HG02588 (cell line): Measurements from ENCODE around the gene BCL11A.
A peak's percentile ranks its signal among the peaks of the same experiment; 100 is the strongest.

Source experiments
- ATAC-seq: cut with Tn5 transposase; IDR thresholded peaks from one replicate; pipeline ENCODE4 v1.9.1; 2021; ENCODE audit warnings: mild to moderate bottlenecking, moderate library complexity; ENCODE audit not compliant: unreplicated experiment

The BCL11A gene

DNA sequence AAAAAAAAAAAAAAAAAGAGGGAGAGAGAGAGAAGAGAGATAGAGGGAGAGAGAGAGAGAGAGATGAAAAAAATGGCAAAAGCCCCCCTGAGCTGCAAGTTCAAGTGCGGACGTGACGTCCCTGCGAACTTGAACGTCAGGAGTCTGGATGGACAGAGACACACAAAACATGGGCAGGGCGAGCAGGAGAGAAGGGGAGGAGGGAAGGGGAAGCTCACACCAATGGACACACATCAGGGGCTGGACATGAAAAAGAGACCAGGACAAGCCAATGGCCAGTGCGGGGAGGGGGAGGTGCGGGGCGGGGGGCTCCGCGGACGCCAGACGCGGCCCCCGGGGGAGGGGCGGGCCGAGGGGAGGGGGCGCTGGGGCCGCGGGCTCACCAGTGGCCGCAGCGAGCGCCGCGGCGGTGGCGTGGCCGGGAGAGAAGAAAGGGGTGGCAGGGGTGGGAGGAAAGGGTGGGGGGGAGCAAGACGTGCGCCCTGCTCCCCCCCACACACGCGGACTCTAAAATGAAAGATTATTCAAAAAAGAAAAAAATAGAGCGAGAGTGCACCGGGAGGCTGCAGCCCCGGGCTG, at the start of gene BCL11A:
Gene BCL11A, minus strand, starts transcription at position 160 of the 579 bp plus-strand sequence. CDS start 384 bp downstream, outside the sequence.
- ATAC-seq: no peak

DNA sequence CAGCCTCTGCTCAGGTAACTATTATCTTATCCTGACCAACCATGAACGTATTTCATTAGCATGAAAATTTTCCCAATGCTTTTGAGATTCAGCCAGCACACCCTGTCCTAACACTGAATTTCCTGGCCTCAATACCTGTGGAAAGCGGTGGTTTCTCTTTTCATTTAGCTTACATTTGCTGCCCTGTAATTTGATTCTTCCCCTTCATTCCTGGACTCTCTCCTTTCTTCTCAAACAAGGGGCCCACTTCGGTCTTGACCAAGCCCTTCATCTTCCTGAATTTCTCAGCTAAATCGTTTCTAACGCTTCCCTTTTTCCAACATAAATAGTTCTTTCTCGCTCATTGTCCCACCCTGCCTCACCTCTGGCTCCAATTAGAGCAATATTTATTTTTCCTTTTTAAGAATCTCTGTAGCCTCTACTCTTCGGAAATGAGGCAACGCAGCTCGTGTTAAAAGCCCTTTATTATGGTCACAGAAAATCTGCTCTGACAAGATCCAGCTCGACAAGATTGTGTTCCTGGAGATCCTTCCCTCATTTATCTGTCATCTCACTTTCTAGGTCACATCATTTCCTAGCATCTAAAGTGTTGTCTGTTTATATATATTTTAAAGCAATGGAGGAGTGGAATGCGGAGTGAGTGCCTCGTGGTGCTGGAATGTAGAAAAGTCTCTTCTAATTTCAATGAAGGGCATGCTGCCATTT, 49.5 kb upstream of the BCL11A start:
- ATAC-seq: no peak

GRCh38 chr2:60602388-60602787, 48.9 kb upstream of the BCL11A start:
- no peak for ATAC-seq

DNA sequence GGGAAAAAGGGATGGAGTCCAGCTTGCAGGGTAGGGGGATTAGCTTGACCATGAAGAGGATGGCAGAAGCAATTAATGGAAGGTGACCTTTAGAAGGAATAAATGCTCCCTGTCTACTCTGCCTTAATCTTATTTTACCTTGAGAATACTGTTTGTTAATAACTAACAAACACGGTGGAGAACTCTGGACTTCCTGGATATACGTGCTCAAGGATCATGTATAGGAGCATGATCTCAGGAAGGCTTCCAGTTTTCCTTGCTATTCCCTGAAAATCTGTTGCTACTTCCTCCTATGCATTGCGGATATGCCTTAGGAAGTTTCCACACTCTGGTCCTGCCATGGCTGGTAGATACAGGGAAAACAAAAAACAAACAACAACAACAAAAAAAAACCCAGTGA, 44.8 kb upstream of the BCL11A start:
- no peak for ATAC-seq

GRCh38 chr2:60597346-60597745, 43.9 kb upstream of the BCL11A start:
- ATAC-seq: no peak

DNA sequence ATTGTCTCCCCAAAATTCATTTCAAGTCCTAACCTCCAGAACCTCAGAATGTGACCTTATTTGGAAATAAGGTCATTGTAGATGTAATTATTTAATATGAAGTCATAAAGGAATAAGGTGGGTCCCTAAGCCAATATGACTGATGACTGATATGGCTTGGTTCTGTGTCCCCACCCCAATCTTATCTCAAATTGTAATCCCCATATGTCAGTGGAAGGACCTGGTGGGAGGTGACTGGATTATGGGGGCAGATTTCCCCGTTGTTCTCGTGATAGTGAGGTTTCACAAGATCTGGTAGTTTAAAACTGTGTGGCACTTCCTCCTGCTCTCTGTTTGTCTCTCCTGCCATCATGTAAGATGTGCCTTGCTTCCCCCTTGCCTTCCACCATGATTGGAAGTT, 43.0 kb upstream of the BCL11A start:
- ATAC-seq: no peak

GRCh38 chr2:60595953-60596352, 42.5 kb upstream of the BCL11A start:
- ATAC-seq: no peak

DNA sequence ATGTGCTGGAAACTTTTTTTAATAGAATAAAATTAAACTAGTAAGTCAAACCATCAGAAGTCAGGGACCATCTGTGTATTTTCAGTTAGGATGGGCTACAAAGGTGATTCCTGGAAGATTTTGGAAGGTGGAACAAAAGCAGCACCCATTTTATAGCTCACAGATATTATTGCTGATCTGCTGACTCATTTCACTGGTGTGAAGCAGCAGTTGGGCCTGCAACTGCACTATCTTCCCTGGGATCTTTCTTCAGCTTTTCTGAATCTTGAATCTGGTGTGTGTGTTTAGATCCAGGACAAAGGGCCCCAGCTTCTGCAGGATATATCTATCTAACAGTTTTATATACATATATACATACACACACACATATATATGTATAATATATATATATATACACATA, 35.6 kb upstream of the BCL11A start:
- no peak for ATAC-seq

GRCh38 chr2:60586081-60586480, 32.6 kb upstream of the BCL11A start:
- ATAC-seq: no peak

DNA sequence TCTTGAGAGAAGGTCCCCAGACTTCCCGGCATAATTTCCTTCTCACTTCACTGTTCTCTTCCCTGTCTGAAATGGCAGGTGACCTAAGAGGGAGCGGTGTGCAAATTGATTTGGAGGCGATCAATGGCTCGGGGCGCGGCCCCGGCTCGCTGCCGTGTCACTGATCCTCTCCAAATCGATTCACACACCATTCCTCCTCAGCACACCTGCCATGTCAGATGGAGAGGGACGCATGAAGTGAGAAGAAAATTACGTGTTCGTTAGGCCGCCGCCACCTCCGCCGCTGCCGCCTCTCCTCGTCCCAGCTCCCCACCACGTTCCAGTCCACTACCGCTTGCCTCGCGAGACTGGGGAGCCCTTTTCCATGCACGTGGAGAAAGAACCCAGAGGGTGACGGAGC, 31.8 kb upstream of the BCL11A start:
- no peak for ATAC-seq

GRCh38 chr2:60583604-60584003, 30.1 kb upstream of the BCL11A start:
- ATAC-seq: no peak

DNA sequence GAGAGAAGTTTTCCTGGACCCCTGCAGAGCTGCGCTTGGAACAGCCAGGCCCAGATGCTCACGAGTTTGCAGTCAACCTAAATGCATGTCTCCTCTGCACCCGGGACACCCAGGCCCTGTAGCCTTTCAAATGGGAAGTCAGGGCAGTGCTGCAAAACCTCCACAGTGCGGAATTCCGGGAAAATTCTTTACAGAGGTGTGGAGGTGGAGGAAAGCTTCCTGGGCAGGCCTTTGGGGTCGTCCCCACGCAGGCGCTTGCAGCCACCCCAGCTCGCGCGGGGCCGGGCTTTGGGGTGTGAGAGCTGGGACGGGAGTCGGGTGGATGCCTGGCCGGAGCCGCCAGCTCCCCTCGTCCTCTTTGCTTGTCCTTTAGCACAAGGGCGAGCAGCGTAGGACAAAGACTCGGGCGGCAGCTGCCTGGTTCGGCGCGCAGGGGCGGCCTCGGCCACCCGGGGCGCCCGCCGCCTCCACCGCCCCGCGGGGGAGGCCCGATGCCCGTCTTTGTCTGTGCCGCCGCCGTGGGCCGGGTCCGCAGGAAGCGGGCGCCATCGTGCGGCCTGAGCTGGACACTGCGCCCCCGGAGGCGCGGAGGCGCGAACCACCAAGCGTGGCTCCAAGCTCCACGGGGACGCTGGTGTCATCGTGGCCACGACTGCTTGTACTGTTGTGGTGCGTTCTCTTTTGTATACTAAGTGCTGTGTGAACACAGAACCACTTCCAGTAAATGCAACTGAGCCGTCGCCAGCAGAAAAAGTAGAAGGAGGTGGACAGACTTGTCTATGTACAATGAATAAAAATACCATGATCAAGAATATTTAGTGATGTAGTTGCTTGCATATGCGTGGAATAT, 28.2 kb upstream of the BCL11A start:
- ATAC-seq: peak; percentile 97

DNA sequence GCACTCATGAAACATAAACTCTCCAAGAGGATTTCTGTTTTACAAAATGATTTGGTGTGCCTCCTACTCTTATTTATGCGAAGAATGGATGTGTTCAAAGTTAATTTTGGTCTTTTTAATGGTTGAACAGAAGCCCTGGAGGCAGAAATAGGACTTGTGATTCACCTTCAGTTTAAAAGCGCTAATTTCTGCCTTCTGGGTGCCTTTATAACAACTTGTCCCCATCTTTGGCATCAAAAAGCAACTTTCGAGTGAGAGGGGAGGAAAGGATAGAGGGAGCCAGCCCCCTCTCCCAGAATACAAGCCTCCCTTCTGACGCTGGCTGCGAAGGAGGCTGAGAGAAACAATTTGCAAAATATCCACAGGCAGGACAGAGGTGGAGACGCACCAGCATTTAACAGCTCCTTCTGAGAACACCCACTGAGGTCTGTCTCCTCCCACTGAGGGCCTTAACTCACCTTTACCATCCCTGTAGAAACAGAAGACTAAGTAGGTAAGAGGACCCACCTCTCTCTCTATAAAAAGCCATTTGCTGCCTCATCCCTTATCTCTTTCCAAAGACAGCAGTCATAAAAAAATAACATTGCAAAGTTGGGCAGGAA, 24.3 kb upstream of the BCL11A start:
- ATAC-seq: no peak

DNA sequence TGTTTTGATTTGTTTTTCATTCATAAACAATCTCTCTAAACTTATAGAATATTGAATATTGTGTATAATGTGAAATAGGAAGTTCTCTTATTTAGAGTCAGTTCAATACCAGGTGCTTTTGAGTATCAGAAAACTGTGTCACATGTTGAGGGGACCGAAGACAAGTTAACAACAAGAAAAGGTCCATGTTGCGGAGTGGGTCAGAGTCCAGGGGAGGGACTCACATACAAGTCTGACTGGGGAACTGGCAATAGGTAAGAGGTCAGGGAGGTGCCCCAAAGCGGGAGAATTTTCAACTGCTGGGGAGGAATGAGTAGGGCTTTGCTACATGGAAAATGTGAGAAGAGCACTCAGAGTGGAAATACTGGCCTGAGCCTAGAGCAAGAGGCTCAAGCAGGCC, 19.8 kb upstream of the BCL11A start:
- ATAC-seq: no peak

DNA sequence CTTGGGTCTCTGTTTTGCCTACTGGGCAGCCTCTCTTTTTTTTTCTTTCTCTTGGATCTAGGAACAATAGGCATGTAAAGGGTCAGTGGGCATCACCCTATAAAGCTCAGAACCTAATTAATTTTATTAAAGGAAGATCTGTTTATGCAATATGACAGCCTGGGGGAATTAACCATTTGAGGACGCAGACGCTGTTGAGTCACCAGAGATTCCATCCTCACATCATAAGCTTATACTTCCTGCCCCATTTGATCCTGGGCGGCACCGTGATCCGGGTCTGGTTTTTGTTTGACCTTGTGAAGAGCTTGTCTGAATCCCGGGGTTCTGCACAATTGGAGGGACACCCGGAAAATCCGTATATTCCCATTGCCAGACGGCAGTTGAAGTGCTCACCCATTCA, 16.8 kb upstream of the BCL11A start:
- no peak for ATAC-seq

GRCh38 chr2:60569680-60570111, 16.2 kb upstream of the BCL11A start:
- ATAC-seq: no peak

GRCh38 chr2:60567919-60568768, 14.7 kb upstream of the BCL11A start:
- no peak for ATAC-seq

DNA sequence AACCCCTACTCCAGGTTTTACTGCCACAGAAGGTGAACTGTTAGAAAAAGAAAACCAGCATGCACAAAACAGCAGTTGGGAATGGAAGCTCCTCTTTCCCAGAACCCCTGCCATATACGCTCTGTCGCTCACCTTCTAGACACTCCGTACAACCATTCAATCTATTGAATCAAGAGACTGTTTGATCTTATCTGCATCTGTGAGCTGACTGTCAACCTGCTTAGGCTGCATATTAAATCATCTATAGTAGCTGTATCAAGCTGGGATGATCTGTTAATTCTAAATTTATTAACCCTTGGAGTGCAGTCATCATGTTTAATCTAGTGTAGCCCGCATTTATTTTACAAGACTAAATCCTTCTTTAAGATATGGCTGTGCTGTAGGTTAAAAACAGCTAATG, 13.6 kb upstream of the BCL11A start:
- ATAC-seq: no peak

DNA sequence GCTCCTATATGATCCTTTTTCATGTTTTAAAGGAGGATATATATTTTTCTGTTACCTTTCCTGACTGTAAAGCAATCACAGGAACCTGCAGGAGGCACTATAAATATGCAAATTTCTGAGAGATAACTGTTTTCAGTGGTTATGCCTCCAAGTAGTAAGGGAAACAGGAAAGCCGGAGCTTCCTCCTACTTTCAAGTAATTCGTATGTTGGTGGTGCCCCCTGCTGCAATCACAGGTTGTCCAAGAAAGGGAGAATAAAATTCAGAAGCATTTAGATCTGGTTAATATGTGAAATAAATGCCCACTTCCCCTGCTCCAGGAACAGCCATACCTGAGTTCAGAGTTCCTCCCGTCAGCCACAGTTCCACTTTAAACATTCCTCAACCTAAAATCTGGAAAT, 12.0 kb upstream of the BCL11A start:
- no peak for ATAC-seq
